Lower leg skin (tissue), 3 donors: Measurements from ENCODE around the gene MYO3B.

Source experiments
- CTCF ChIP-seq, 3 donors: fragments of 450-650 bp; IDR thresholded peaks; one replicate each; pipeline ENCODE4 v1.5.1; 2016; ENCODE audit warnings: antibody characterized with exemption in 3 of 3, mild to moderate bottlenecking in 3 of 3, moderate library complexity in 2 of 3
- POLR2A ChIP-seq, 2 donors: fragments of 450-650 bp; IDR thresholded peaks; one replicate each; pipeline ENCODE4 v1.6.1; 2016 to 2017; ENCODE audit warnings: antibody characterized with exemption in 2 of 2, mild to moderate bottlenecking in 1 of 2, moderate library complexity in 1 of 2

DNA sequence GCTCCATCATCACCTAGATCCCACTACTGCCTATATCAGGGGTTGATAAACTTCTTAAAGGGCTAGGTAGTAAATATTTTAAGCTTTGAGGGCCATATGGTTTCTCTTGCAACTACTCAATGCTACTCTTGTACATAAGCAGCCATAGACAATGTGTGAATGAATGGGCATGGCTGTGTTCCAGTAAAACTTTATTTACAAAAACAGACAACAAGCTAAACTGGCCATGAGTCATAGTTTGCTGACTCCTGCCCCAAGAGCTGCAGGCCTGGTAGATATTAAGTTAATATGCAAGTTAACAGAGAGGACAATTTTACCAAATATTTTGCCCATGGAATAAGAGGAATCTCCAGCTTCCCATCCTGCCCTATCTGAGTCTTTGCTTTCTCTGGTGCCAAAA is 29.8 kb upstream of the MYO3B start:
- no peak for TF ChIP-seq POLR2A (IDR thresholded peaks at IDR 0.05)
- TF ChIP-seq CTCF (IDR thresholded peaks at IDR 0.05): no peak
